GM12873 (cell line): ENCODE data around the gene HPS1.

Source experiments
- CTCF ChIP-seq: IDR thresholded peaks from 2 replicates; pipeline ENCODE4 v1.5.1; 2012; ENCODE audit warnings: low read depth, mild to moderate bottlenecking, moderate library complexity, low read length, control low read depth; ENCODE audit not compliant: insufficient read depth; ENCODE audit errors: missing control alignments

The HPS1 gene

DNA sequence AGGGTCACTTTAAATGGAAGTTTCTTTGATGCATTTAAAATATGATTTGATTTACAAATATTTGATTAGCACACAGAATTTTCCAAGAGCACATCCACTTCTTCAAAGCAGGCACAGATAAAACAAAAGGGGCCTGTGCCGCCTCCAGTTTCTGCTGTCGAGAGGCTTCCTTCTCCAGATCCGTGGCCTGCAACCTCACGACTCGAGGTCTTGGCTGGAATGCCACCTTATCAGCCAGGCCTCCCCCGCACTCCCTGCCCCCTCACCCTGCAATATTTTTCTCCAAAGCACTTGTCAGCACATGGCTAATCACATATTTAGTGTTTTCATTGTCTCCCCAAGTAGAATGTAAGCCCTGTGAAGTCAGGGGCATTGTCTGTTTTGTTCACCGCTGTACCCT lies 44.3 kb downstream of the HPS1 start:
- no peak for TF ChIP-seq CTCF

DNA sequence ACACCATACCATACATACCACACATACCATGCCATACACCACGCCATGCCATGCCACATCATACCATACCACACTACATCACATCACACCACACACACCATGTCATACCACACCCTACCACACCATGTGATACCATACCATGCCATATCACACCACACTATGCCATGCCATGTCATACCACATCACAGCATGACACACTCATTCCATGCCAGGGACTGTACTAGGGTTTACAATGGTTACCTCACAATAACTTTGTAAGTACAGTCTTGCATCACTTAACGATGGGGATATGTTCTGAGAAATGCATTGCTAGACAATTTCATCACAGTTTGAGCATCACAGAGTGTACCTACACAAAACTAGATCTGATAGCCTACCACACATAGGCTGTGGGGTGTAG lies 46.3 kb downstream of the HPS1 start:
- no peak for TF ChIP-seq CTCF

- TF ChIP-seq CTCF = no peak
These were observed 47.0 kb downstream of the HPS1 start for GRCh38 chr10:98399784-98400183.

GRCh38 chr10:98397089-98397600 lies 49.6 kb downstream of the HPS1 start:
- no peak for TF ChIP-seq CTCF

DNA sequence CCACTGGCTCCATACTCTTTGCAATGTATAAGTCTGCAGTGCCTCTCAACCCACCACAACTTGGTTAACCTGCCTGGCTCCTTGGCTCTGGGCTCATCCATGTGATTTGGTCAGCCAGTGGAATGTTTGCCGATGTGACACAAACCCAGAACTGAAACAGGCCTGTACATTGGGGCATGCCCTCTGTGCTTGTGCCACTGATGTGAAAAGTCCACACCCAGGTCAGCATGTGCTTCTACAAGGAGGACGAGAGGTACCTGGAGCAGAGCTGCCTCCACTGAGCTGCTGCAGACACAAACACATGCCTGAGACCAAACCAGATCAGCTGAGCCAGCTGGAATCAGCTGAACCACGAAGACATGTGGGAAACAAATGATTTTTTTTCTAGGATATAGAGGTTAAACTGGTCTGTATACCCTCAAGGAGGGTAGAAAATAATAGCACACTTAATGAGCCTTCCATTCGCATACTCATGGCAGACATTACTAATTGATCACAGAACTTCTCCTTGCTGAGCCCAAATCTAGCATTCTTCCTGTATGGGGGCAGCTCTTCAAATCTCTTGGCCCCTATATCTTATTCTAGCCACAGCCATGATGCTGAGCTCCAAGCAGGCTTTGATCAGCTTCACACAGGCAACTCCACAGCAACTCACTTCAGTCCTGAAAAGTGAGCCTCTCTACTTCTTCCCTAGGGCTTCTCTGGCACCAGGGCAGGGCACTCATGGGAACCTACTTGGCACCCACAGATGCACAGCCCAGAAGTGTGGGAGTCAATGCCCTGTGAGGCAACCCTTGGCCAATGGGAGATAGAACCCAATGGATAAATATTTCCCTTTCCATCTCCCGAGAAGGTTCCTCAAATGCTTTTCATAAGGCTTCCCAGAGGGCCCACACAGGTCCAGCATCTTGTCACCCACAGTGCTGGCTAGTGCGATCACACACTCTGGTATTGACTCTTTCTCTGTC lies 50.4 kb downstream of the HPS1 start:
- TF ChIP-seq CTCF = no peak

GRCh38 chr10:98394851-98395440 lies 51.8 kb downstream of the HPS1 start:
- TF ChIP-seq CTCF = no peak

GRCh38 chr10:98391578-98391991 lies 55.1 kb downstream of the HPS1 start:
- no peak for TF ChIP-seq CTCF
